Forelimb muscle (tissue), 1 donor: ENCODE data around the gene MLYCD. TPM values are rescaled to one million over a fixed set of nuclear protein-coding genes. Genes with fewer than 3 reads are reported as not detected.

Experiments
- DNase-seq: peaks from one replicate; pipeline ENCODE4 v3.0.0-alpha.2; 2013; ENCODE audit warnings: low read depth
- polyA plus RNA-seq: library from polyadenylated mRNA; unstranded; fragments of 120-200 nt; gene quantifications from one replicate; pipeline ENCODE4 v1.2.1, GENCODE V29; 2013; ENCODE audit not compliant: insufficient read length

Gene MLYCD
- polyA plus RNA-seq, 1 donor: 3.9 TPM

GRCh38 chr16:83968891-83969649 is 70.2 kb downstream of the MLYCD start:
- no peak for DNase-seq

- no peak for DNase-seq
Measured at GRCh38 chr16:83969771-83970429, 71.0 kb downstream of the MLYCD start.

- no peak for DNase-seq
Measured at GRCh38 chr16:83970430-83970815, 71.5 kb downstream of the MLYCD start.

- no peak for DNase-seq
Measured at GRCh38 chr16:83971165-83972130, 72.5 kb downstream of the MLYCD start.

- no peak for DNase-seq
Measured at GRCh38 chr16:83972256-83973008, 73.5 kb downstream of the MLYCD start.

- no peak for DNase-seq
Measured at GRCh38 chr16:83973077-83973476, 74.2 kb downstream of the MLYCD start.

- no peak for DNase-seq
Measured at GRCh38 chr16:83973581-83974385, 74.9 kb downstream of the MLYCD start.

- DNase-seq: no peak
Measured at GRCh38 chr16:83974475-83974874, 75.6 kb downstream of the MLYCD start.

GRCh38 chr16:83975590-83976260 is 76.8 kb downstream of the MLYCD start:
- no peak for DNase-seq

Other genes with a start within 250 kb of the MLYCD start
- gene HSBP1, start 91.1 kb upstream of the MLYCD start, polyA plus RNA-seq: 98.9 TPM
- 0.59 TPM for gene OSGIN1, start 54.1 kb downstream of the MLYCD start, polyA plus RNA-seq
- 0.66 TPM for gene NECAB2, start 69.1 kb downstream of the MLYCD start, polyA plus RNA-seq
- gene SLC38A8, start 143.7 kb downstream of the MLYCD start, polyA plus RNA-seq: not detected
- 61.1 TPM for gene MBTPS1, start 217.8 kb downstream of the MLYCD start, polyA plus RNA-seq
- gene HSDL1, start 246.1 kb downstream of the MLYCD start, polyA plus RNA-seq: 17.3 TPM
- 0.33 TPM for gene DNAAF1, start 246.2 kb downstream of the MLYCD start, polyA plus RNA-seq